MV-4-11 (cell line): ENCODE measurements around the gene MAN1C1.
A peak's percentile ranks its signal among the peaks of the same experiment; 100 is the strongest.
"Not testable (repeated sequence)": the region's sequence is repeated elsewhere in the genome, so short reads cannot be mapped to it uniquely, and the experiment has no call there.

Source experiments
- DNase-seq: peaks from one replicate; lab custom pipeline; 2025; lab: John Stamatoyannopoulos, UW

Gene MAN1C1

GRCh38 chr1:25634896-25635295 lies 18.3 kb downstream of the MAN1C1 start:
- no peak for DNase-seq

GRCh38 chr1:25636141-25636540 lies 19.6 kb downstream of the MAN1C1 start:
- not testable (repeated sequence) for DNase-seq

- DNase-seq, result no peak
Measured at GRCh38 chr1:25640646-25641328, 24.2 kb downstream of the MAN1C1 start.

GRCh38 chr1:25641329-25641725 lies 24.7 kb downstream of the MAN1C1 start:
- no peak for DNase-seq

- no peak for DNase-seq
Measured at GRCh38 chr1:25641931-25642573, 25.5 kb downstream of the MAN1C1 start.

GRCh38 chr1:25642574-25643108 lies 26.1 kb downstream of the MAN1C1 start:
- peak; percentile 87 for DNase-seq

- DNase-seq, result no peak
Measured at GRCh38 chr1:25643929-25644328, 27.3 kb downstream of the MAN1C1 start.

- no peak for DNase-seq
Measured at GRCh38 chr1:25644962-25645361, 28.4 kb downstream of the MAN1C1 start.

- no peak for DNase-seq
Measured at GRCh38 chr1:25645637-25646400, 29.2 kb downstream of the MAN1C1 start.

GRCh38 chr1:25647106-25647505 lies 30.5 kb downstream of the MAN1C1 start:
- DNase-seq, result no peak

- no peak for DNase-seq
Measured at GRCh38 chr1:25647863-25648262, 31.3 kb downstream of the MAN1C1 start.

GRCh38 chr1:25648681-25649440 lies 32.3 kb downstream of the MAN1C1 start:
- no peak for DNase-seq

GRCh38 chr1:25649505-25650288 lies 33.1 kb downstream of the MAN1C1 start:
- DNase-seq, result no peak

- no peak for DNase-seq
Measured at GRCh38 chr1:25650289-25650576, 33.6 kb downstream of the MAN1C1 start.

- no peak for DNase-seq
Measured at GRCh38 chr1:25651036-25651640, 34.5 kb downstream of the MAN1C1 start.

- no peak for DNase-seq
Measured at GRCh38 chr1:25651824-25652741, 35.5 kb downstream of the MAN1C1 start.

- no peak for DNase-seq
Measured at GRCh38 chr1:25653558-25653957, 37.0 kb downstream of the MAN1C1 start.

GRCh38 chr1:25654109-25654660 lies 37.6 kb downstream of the MAN1C1 start:
- DNase-seq, result no peak

- DNase-seq, result no peak
Measured at GRCh38 chr1:25657121-25657882, 40.7 kb downstream of the MAN1C1 start.
